Hematopoietic multipotent progenitor cell treated with erythropoietin and hydrocortisone succinate and interleukin-3 and kit ligand, for 17 days (in vitro differentiated cells): ENCODE data around the gene FBXW7.

ENCODE experiments used
- DNase-seq: peaks from one replicate; pipeline ENCODE4 v3.0.0-alpha.2; 2015; ENCODE audit warnings: low spot score

The FBXW7 gene

DNA sequence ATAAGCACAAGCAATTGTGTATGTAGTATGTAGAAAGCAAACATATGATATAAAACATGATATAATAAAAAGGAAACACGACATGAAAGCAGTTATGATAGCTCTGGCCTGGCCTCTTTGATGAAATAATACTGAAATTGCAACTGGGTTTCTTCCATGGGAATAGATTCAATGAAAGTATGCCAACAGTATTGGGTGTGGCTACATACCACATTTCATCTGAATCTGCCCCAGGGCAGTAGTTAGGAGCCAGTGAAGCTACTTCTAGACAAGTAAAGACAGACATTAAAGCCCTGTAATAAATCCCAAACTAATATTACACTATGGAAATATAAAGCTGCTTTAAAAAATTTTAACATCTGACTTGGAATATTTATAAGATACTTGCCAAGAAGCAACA, 207.3 kb downstream of the FBXW7 start:
- DNase-seq = no peak

DNA sequence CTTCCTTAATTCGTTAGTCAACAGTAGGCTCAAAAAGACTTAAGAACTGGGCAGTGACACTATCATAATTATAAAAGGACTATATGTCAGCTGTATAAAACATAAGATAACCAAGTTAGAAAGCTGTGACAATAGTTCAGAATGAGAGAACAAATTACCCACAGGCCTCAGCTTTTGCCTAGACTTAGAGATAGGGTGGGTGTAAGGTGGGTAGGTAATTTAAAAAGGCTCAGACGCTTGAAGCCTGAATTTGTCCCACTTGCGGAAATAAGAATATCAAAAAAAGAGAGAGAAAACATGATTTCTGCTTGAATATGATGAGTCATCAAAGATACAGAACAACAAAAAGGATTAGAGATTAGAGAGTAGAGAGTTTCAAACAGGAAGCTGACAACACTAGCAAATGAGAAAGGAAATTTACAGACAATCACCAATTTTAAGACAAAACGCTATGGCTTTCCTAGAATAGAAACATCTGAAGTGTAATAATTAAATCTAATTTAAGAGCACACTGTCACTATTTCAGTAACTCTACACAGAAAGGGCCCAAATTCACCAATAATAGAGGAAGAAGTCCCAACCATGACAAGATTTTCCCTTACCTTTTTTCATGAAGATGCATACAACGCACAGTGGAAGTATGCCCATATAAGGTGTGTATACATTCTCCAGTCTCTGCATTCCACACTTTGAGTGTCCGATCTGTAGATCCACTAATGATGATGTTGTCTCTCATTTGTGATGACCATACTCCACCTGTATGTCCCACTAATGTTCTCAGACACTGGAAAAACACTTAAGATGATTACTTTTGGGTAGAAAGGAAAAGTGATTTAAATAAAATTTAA, 208.1 kb downstream of the FBXW7 start:
- no peak for DNase-seq

DNA sequence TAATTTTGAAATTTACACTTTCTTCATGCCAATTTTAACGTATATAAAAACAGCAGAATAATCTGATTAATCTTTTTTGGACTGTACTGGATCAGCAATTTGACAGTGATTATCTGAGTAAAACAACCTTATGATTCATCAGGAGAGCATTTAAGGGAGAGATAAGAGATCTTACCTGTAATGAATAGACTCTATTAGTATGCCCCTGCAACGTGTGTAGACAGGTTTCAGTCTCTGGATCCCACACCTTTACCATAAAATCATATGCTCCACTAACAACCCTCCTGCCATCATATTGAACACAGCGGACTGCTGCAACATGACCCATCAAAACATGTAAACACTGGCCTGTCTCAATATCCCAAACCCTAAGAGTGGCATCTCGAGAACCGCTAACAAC, 210.1 kb downstream of the FBXW7 start:
- no peak for DNase-seq

DNA sequence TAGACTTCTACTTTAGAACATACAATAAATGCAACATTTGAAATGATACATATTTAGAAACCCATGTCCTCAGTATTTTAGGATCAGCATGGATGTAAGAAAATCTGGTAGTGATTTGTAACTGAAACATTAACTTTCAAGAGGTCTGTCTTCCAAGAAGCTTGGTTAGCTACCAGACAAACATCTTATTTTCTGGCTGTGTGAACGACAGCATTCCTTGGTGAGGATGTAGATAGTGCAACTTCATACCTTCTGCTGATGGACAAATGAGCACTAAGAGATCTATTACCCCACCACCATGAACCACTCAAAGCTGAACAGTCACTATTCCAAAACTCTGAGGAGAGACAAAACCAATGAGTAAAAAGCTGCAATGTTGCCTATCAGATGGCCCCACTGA, 212.7 kb downstream of the FBXW7 start:
- no peak for DNase-seq

DNA sequence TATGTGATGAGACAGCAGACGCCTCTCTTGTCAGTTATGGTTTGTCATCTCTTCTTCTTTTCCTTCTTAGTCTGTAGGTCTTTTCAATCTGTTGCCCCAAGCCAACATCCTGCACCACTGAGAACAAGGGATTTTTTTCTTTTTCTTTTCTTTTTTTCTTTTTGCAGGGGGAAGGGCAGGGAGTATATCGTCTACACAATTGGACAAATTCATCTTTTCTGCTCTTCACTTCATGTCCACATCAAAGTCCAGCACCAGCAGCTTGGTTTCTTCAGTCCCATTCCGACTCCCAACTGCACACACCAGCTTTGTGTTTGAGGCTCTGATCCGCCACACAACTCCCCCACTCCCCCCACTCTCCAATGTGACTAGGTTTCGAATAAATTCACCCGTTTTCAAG, 213.2 kb downstream of the FBXW7 start:
- no peak for DNase-seq

DNA sequence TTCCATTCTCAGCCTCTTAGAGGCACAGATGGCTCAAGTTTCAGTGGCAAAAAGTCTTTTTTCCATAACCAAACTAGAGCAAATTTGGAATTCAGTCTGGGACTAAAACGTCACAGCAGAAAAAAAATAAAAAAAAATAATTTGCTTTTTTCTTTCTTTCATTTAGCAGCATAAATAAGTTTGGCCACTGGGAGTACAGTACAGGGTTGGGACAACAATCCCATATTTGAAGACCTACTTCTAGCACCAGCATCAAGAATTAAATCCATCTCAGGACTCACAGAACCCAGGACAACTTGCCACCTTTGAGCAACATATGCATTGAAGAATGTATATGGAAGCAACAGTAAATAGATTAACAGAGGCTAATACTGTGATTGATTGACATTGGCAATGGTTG, 214.0 kb downstream of the FBXW7 start:
- no peak for DNase-seq

DNA sequence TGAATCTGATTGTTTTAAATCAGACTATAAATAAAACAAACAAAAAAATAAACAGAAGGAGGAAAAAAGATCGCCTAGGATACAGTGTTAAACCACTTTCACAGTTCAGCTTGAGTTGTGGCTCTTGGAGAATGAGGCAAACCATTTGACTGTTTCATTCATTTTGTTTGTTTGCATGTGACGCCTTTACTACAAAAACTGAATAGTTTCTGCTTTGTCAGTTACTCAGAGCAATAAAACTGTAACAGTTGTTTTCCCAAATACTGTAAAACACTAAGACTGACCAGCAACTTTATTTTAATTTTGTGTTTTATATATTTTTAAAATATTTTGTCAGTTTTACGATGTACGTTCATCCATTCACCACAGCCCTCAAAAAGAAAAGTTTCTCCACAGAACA, 214.5 kb downstream of the FBXW7 start:
- no peak for DNase-seq

DNA sequence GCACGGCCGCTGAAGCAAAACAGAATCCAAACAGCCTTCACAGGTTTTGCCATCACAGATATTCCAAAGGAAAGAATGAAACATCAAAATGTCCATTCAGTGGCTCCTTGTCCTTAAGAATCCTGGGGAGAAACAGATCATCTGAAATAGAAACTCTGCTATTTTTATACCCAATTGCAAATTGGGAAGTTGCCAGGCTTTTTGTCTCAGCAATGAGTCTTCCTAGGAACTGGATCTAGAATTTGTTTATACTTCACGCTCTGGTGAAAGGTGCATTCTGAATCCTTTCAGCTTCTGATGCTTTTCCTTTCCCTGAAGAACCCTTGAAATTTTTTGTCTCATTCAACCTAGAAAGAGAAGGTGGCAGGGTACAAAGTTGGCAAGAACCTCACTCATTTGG, 218.9 kb downstream of the FBXW7 start:
- no peak for DNase-seq

DNA sequence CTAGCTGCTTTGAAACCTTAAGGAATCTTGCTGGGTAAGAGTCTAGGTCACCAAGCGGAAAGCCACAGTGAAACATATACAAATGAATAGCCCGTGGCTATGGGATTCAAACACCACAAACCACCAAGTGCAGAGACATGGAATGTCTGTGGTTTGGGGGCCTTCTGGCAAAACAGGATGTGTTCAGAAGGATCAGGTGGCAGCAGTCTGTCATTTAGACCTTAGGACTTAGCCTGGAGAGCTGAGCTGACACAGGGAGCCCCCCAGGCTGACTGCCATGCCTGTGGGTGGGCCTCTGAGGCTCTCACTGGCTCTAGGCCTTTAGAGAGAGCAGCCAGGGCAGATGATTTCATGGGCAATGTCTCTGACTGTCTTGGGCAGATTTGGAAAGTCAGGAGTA, 225.6 kb downstream of the FBXW7 start:
- no peak for DNase-seq

DNA sequence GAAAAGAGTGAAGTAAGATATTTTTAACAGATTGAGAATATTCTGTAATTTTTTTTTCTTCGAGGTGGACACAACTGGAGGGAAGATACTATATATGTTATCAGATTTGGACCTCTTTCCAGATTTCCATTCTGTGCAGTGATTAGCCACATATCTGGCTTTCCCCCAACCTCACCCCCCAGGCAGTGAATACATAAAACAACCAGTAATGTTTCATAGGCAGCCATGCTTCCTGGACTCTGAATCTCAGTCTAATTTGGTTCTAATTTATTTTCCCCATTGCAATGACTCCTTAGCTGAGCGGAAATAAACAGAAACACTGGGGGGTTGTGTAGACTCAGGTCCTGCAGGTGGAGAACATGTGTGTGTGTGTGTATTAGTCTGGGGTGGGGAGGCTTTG, 226.5 kb downstream of the FBXW7 start:
- DNase-seq = no peak

DNA sequence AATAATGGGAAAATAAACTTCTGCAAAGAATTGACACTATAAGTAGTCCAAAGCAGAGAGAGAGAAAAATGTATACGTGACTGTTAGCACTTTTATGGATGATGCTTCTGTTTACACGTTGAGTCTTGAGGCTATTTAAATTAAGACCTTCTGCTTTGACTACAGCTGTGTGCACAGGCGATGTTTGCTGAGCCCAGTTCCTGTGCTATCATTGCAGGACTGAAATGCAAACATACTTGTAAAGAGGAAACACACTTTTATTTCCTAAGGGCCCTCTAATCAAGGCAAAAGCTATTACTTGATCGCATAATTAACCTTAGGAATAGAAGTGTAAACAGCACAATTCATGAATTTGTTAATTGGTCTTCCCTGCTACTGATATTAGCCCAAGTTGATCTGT, 226.9 kb downstream of the FBXW7 start:
- no peak for DNase-seq

DNA sequence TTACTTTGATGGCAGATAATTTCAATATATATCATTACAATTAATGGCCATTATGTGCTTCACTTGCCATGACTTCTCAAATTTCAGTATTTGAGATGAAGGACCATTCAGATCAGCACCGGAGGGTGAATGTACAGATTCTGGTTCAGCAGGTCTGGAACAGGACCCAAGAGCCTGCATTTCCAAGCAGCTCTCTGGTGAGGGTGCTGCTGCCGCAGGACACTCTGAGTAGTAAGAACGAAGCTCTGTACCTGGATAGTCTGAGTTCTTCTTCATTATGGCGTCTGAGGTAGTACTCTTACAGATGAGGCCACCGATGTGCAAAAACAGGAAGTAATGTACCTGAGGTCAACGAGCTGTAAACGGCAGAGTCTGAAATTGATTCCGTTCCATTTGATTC, 228.2 kb downstream of the FBXW7 start:
- DNase-seq = no peak

DNA sequence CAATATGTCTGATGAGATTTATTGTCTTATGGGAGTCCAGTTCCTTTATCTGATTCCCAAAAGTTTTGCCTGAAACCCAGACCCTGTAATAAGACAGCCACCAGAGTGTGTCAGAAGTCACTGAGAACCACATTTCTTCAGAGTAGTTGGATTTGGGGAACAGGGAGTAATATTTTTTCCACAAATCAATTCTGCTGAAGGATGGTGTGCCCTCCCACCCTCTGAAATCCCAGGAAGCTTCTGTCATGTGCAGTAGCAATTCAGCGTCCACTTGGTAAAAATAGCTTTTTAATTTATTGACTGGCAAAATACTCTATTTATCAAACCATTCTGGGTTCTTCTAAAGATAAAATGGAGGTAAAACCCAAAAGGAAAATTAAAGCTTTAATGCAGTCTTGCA, 229.4 kb downstream of the FBXW7 start:
- no peak for DNase-seq

DNA sequence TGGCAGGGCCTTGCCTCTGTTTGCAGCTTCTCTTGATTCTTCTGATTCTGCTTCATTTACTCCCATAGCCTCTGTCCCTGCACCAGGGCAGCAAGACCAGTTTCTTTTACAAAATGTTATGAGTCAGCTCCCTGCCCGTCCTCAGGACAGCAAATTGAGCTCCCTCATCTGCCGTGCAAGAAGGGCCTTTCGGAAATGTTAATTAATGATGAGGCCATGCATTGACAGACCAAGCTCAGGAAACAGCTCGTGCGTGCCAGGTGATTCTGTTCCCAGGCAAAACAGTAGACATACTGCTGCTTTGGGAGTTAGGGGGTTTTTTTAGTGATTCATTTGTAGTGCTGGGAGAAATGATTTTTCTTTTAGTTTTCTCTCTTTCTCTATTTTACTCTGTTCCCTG, 231.7 kb downstream of the FBXW7 start:
- DNase-seq = no peak

DNA sequence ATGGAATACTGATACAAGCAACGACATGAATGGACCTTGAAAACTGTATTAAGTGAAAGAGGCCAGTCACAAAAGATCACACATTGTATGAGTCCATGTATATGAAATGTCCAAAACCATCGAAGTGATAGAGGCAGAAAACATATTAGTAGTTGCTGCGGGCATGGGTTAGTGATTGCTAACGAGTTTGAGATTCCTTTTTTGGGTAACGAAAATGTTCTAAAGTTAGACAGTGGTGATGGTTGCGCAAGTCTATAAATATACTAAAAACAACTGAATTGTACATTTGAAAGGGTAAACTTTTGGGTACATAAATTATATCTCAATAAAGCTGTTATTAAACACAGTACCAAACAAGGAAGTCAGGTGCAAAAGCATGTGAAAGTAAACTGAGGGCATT, 234.5 kb downstream of the FBXW7 start:
- no peak for DNase-seq

DNA sequence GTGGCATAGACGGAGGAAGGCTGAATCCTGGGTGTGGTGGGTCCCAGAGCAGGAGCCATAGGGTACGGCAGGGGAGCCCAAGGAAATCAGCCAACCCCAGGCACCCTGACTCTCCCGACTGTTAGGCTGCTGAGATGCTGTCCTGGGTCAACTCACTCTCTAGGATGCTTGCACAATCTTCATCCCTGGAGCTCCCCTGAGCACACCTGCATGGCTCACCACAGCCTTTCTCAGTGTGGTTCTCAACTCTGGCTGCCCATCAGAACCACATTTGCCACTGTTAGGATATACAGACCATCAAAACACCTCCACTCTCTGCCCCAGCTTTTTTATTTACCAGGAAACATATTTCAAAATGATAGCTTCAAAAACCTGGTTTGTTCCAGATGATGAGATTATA, 236.3 kb downstream of the FBXW7 start:
- DNase-seq = no peak

DNA sequence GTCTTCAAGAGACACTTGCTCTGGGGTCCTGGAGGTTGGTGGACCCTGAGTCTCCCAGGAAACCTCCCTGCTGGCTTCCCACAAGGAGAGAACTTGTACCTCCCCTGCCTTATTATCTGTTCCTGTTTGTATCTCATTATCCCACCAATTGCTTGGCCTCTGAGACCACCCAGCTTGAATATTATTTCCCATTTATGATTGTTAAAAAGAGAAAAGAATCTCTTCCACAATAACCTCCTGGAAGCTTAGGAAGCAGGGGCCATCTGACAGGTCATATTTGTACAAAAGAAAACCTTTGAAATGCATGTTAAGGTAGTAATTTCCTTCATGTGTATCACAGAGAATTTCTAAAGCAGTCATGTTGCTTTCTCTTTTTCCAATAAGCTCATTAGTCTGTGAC, 239.5 kb downstream of the FBXW7 start:
- DNase-seq = no peak

DNA sequence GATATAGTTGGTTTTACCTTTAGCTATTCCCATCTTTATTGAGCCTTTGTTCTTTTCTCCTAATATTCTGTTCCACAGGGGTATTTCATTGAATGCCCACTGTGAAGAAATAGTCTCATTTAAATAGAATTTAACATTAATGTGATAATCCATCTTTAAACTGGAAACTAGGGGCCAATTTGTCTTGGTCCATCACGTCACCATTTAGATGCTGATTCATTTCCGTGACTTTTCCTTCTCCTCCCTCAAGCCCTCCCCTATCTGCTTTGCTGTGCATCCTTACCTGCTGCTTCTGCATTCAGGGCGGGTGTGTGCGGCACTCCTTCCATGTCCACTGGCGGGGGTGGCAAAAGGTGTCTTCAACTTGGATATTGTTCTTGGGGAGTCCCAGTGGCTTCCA, 241.1 kb downstream of the FBXW7 start:
- no peak for DNase-seq

DNA sequence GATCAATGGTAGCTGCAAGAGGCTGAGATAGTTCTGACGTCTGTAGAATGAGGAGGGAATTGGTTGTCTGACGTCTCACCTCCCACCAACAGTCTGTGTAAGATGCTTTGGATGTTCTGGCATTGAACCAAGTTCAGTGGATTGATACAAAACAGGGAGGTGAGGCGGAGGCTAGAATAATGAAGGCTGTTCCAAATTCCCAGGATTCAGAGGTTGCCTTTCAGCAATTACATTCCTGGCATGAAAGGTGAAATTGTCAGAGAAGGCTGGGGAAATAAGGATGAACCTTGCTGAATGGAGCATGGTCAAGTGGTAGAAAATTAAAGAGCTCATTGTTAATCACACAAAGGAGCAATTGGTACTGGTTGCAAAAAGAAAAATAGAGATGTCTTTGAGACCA, 241.6 kb downstream of the FBXW7 start:
- no peak for DNase-seq

DNA sequence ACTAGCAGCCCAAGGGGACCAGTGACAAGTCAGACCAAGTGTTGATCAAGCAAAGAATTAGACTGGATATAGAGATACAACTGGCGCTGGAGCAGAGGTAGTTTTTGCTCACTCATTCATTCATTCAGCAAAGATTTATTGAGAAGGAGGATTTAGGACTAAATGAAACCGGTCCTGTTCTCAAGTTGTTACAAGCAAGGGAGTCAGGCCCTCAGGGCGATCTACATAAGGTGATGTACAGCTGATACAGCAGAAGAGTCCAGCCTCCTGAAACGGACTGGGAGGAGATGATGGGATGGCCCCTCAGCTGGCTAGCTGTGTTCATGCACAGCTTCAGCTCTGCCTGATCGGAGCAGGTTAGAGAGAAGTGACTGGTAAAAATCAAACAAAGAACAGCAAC, 242.4 kb downstream of the FBXW7 start:
- DNase-seq = no peak

DNA sequence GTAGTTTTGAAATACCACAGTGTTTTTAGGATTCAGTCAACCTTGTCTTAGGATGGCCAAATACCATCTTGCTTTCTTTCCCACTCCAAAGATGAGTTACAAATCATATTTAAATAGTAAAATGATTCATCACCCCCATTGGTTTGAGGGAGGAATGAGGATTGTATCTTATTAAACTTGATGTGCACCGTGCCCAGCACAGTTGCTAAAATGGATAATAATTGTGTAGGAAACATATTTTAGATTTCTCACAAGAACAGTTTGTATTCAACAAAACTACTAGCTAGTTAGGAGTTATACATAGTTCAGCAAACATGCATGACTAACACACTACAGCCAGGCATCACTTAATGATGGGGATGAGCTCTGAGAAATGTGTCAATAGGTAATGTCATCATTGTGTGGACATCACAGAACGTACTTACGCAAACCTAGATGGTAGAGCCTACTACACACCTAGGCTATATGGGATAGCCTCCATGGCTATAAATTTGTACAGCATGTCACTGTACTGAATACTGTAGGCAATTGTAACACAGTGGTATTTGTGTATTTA, 245.4 kb downstream of the FBXW7 start:
- no peak for DNase-seq

DNA sequence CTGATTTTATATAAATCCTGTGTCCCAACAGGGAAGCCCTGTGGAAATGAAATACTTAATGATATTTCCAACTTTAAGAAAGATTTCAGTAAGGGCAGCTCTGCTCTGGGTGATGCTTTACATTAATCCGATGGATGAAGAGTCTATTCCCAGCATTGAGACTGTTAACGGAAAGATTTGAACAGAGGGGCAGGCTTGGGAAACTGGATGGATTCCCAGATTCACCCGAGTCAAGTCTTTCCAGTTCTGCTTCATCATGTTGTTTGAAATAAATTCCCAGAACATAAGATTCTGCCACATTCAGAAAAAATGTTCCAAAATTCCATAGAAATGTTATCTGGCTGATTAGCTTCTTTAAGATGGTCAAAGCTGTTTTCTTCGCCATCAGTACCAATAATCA, 246.0 kb downstream of the FBXW7 start:
- DNase-seq = no peak

DNA sequence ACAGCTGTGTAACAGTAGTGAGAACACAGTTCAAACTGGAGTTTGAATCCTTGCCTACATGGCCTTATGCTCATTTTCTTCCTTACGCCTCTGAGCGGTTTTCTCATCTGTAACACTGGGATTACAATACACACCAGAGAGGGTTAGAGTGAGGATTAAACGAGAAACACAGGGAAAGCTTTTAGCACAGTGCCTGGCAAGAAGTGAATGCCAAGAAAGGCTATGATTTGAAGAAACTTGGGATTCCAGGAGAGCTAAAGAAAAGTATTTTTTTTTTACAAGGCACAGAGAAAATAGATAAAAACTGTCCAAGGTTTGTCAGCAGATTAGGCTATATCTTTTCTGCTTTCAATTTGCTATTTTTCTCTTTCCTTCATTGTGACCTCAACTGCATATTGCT, 246.4 kb downstream of the FBXW7 start:
- DNase-seq = no peak

DNA sequence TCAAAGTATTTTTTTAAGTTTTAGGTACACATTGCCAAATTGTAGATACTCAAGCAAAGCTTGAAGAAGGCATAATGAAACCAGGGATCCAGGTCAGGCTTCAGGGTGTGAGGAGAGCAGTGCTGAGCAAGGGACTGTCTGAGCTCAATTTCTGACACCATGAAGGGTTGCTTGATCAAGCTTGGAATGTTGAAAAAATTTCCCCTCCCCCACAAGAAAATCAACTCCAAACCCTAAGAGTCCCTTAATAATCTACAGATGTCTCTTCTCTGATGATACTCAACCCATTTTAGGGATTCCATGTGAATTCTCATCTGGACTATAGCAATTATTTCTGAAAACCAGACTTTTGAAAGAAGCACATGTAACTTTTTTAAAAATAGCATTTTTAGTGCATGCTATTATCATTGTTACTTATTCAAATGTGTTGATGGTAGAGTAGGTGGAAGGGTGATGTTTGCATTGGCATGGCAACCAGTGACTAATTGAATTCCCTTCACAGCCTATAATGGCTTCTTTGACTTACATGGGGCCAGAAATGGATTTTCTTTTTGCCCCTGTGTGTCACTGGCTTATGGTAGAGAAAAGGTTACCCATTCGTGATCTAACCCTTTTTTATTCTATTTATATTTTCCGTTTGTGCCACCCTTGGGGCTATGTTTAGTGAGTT, 252.0 kb downstream of the FBXW7 start:
- no peak for DNase-seq
